NCI-H146 treated with DMSO at 0.1 percent for 48 hours (cell line): Measurements from ENCODE around the gene PLPP2.

Source experiments
- DNase-seq: peaks from one replicate; lab custom pipeline; 2025; ENCODE audit not compliant: unreplicated experiment; lab: John Stamatoyannopoulos, UW

PLPP2 gene

GRCh38 chr19:293436-294110, 2.4 kb upstream of the PLPP2 start:
- no peak for DNase-seq

DNA sequence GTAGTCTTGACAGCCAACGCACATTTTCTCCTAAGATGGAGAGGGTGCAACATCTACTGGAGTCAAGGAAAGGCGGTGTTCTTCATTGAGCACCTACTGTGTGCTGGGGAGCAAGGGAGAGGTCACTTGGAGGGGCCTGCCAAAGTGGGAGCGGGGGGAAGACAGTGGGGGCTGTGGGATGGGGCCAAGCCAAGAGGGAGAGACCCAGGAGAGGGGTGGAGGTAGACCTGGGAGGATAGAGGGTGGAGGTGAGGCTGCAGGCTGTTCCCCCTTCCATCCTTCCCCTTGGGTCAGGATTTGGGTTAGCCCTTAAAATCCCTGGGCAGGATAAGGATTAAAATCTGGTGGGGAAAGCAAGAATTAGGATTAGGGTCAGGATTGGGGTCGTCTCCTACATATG, 1.7 kb upstream of the PLPP2 start:
- no peak for DNase-seq

DNA sequence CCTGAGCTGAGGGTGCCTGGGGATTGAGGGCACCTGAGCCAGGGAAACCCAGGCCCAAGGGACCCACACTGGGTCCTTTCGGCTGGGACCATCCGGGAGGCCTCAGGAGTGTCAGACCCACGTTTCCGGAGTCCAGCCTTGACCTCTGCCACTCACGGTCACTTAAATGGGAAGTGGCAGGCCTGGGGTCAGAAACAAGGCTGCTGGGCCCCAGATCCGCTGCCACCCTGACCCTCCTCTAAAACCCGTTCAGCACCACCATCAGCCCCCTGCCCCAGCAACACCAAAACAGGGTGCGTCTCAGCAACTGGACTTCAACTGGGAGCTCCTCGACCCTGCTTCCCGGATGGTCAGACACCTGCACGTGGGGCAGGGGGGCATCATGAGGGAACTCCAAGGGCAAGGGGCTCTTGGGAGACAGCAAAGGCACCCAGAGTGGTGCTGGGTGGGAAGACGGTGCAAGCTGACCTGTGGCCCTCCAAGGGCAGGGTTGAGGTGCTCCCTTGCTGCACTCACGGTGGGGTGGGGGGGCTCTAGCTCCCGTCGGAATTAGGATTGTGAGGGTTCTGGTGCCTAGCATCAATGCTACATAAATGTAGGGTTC, 1.2 kb upstream of the PLPP2 start:
- no peak for DNase-seq

- DNase-seq = no peak
These were observed 518 bp upstream of the PLPP2 start for GRCh38 chr19:291561-292280.

DNA sequence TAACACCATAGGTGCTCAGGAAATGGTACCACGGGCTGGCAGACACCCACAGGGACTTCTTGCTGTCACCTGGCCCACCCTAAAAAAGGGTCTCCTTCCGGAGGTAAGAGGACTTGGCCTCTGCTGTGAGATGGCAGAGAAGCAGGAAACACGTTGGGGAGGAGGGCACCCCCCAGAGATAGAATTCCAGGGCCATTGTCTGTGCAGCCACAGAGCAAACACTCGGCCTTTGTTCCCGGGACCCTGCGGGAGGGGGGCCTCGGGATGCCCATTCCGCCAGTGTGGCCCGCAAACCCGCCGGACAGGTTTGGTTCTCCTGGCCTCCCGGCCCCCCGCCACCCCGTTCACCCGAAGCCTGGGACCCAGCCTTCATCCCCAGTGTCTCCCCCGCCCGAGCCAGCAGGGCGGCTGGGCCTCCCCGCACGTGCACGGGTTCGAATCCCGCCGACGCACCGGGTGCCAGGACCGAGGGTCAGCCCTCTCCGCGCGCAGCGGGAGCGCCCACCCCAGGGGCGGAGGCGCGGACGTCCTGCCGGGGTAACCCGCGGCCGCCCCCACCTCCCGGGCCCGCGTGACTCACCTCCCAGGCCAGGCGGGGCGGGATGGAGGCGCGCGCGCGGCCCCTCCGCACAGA, 714 bp downstream of the PLPP2 start:
- peak; percentile 59 for DNase-seq

DNA sequence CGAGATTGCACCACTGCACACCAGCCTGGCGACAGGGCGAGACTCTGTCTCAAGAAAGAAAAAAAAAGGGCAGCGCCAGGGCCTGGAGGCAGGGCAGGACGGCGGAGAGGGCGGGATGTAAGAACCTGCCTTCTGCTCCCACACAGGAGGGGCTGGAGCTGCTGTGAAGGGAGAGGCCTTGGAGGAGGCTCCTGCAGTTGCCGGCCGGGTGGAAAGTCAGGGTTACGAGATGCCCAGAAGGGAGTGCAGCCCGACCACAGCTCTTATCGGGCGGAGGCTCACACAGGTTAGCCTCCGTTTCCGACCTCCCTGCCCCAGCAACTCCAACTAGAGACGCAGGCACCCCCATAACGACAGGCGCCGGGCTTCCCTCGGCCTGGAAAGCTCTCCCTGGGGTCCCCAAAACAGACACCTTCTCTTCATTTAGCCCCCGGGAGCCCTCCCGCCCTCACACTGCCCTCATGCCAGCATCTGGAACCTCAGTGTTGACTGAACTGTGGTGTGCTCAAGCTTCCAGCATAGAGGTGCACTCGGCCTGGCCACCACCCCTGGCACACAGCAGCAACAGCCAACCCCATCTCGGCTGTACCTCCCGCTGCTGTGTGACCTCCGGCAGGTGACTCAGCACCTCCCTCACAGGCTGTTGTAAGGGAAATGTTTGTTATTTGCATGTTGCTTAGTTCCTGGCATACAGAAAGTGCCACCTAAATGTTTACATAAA, 1.4 kb downstream of the PLPP2 start:
- DNase-seq = peak; percentile 59

DNA sequence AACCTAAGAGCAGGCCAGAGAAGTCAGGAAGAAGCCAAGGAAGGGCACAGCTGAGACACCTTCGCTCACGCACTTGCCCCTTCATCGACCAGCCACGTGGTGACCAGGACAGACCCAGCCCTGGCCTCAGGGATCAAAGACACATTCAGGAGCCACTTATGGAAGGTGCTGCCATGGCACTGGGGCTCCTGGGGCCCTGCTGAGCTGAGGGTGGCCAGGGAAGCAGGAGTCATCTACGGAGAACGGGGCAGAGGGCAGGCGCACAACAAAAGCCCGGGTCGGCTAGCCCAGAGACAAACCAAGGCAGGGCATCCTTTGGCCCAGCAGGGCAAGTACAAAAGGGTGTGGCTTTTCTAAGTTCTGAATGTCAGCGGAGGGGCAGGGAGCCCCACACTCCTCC, 2.3 kb downstream of the PLPP2 start:
- no peak for DNase-seq

DNA sequence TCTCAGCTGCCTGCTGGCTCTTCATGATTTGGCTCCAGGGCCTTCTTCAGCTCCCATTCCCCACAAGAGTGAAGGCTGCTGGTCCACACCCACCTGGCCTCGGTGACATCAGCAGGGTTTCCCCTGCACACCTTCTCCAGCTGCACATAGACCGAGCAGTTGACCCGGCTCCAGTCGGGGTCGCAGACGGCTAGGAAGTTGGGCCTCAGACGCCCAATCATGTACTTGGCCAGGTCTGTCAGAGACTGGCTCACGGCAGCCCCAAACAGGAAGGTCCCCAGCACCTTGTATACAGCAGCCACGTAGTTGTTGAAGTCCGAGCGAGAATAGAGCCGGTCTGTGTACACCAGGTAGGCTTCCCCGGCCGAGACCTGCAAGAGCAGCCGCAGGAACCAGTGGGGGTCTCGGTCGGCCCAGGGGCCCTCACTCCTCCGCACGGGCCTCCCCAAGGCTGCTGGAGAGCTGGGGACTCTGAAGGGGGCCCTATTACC, 3.8 kb downstream of the PLPP2 start:
- DNase-seq = no peak

DNA sequence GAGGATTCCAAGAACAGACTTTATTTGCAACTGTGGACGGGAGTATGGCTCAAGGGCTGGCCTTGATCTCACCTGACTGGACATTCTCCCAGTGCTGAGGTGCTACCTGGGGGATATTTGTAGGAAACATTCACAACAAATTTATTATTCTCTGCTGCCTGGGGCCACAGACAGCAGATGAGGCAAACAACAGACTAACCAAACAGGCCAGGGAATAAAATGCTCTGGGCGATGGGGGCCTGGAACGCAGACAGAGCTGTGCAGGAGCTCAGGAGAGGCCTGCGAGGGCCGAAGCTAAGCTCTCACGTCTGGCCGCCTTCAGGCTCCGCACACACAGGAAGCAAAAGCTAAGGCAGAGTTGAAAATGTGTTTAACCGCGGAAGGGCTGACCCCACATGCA, 7.8 kb downstream of the PLPP2 start:
- no peak for DNase-seq

- no peak for DNase-seq
These were observed 8.7 kb downstream of the PLPP2 start for GRCh38 chr19:282501-282900.

- DNase-seq = no peak
These were observed 9.2 kb downstream of the PLPP2 start for GRCh38 chr19:281992-282391.

- no peak for DNase-seq
These were observed 9.9 kb downstream of the PLPP2 start for GRCh38 chr19:281156-281853.

- DNase-seq = peak; percentile 58
These were observed 10.6 kb downstream of the PLPP2 start for GRCh38 chr19:280541-281009.

DNA sequence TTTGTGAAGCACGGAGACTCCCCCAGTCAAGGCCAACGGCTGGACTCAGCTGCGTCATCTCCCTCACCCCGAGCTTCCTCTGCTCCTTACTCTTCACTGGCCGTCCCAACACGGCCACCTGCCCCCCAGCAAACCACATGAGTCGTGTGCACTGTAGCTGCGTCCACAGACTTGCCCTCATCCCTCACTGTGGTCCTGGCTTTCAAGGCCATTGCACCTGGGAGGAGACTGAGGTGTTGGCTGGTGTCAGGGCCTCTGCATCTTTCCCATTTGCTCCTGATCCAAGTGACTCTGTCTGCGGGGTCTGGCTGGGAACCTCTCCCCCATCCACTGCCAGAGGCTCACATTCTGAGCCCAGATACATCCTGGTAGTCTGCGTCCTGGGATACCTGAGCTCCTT, 11.5 kb downstream of the PLPP2 start:
- no peak for DNase-seq

GRCh38 chr19:279231-279630, 12.0 kb downstream of the PLPP2 start:
- DNase-seq = no peak

- no peak for DNase-seq
These were observed 13.5 kb downstream of the PLPP2 start for GRCh38 chr19:277581-278165.

DNA sequence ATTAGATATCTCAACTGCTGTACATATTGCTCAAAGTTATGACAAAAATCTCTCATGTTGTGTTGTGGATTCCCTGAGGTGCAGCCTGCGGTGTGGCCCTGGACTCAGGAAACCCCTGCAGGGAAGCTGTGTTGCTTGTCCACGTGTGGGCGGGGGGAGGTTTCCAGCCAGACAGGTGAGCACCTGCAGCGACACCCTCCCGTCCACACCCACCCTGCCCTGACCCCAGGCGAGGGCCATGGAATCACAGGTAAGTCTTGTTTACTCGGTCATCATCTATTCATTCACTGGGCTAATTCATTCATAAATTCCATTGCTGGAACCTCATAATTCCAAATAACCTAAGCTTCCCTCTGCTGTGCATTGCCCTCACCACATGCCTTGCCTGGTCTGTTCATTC, 14.1 kb downstream of the PLPP2 start:
- peak; percentile 29 for DNase-seq

- no peak for DNase-seq
These were observed 15.1 kb downstream of the PLPP2 start for GRCh38 chr19:275958-276646.

GRCh38 chr19:275000-275399, 16.2 kb downstream of the PLPP2 start:
- no peak for DNase-seq
